GM06990 (cell line): Measurements from ENCODE around the gene TRMT2A.

ENCODE experiments used
- DNase-seq: peaks from one replicate; pipeline ENCODE4 v3.0.0-alpha.2; 2011; ENCODE audit not compliant: insufficient read length; ENCODE audit errors: extremely low read depth
- H3K27me3 ChIP-seq: replicated peaks from 2 replicates; pipeline ENCODE4 v1.6.0; 2011; ENCODE audit warnings: low read length; ENCODE audit not compliant: control insufficient read depth, insufficient read depth
- H3K36me3 ChIP-seq: 2 replicates; pipeline ENCODE4 v1.5.1; 2011; ENCODE audit warnings: low read length; ENCODE audit not compliant: control insufficient read depth, insufficient read depth
- H3K4me3 ChIP-seq: replicated peaks from 2 replicates; pipeline ENCODE4 v1.5.1; 2011; ENCODE audit warnings: low read depth, mild to moderate bottlenecking, control low read depth, low read length
- CTCF ChIP-seq: IDR thresholded peaks from 2 replicates; pipeline ENCODE4 v1.5.1; 2011; ENCODE audit warnings: low read length, control low read depth, mild to moderate bottlenecking, inconsistent platforms; ENCODE audit not compliant: insufficient read depth, poor library complexity, severe bottlenecking

TRMT2A gene

DNA sequence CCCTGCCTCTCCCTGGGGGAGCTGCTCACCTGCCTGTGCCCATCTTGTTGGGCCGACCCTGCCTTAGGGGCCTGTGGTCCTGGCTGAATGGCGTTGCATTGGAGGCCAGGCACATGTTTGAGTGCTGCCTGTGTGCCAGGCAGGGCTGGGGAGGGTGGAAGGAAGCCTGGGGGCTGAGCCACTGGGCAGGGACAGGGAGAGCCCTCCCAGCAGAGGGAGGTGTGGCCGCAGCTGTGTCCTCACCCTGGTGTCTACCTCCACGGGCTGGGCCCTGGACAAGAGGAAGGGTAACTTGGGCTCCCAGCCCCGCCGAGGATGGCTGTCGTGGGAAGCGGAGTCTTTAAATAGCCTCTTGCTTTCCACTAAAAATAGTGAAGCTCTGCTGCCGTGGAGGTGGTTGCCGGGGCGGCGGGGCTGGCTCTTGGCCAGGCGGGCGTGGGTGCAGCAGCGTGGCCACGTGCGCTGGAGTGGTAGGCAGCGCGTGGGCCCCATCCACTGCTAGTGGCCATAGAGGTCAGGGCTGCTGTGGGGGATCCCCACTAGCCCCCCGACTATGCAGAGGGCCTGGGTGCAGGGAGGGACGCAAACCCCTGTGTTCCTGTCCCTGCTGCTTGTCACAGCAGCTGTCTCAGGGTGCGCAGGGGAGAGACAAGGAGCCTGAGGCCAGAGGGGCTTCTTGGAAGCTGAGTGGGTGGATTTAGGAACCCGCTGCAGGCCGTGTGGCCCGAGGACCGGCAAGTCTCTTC, 20.8 kb upstream of the TRMT2A start:
- Histone ChIP-seq H3K27me3 (no peaks in the 10 kb centered on the region), H3K36me3 (peaks cover 1% of the 10 kb centered on the region), H3K4me3 (no peak overlapping the region)
- no peak for TF ChIP-seq CTCF
- no peak for DNase-seq

DNA sequence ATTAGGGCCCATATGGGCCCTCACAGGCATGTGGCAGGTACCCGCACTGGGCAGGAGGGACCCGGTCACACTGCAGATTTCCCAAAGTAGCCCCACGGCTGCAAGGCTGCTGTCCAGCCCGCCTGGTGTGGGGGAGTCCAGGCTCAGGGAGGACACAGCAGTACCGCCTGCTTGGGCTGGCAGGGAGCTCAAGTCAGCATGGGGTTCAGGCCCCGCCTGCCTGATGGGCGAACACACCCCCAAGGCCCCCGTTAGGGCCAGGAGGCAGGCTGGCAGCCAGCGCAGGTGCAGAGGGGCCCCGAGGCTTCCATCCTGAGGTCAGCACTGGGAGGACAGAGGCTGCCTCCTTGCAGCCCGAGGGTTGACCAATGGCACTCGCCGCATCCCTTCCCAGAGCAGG, 20.1 kb upstream of the TRMT2A start:
- DNase-seq: no peak
- no peak for TF ChIP-seq CTCF
- H3K4me3 ChIP-seq: no peak overlapping the region
- H3K27me3 ChIP-seq: no peaks in the 10 kb centered on the region
- peaks cover 1% of the 10 kb centered on the region for H3K36me3 ChIP-seq

- H3K4me3 ChIP-seq: no peak overlapping the region
- DNase-seq: no peak
- TF ChIP-seq CTCF: no peak
- H3K36me3 ChIP-seq: peaks cover 1% of the 10 kb centered on the region
- H3K27me3 ChIP-seq: no peaks in the 10 kb centered on the region
Measured at GRCh38 chr22:20136603-20136873, 19.5 kb upstream of the TRMT2A start.

GRCh38 chr22:20135806-20136602, 19.0 kb upstream of the TRMT2A start:
- no peak for DNase-seq
- H3K27me3 ChIP-seq: no peaks in the 10 kb centered on the region
- TF ChIP-seq CTCF: no peak
- H3K36me3 ChIP-seq: peaks cover 1% of the 10 kb centered on the region
- H3K4me3 ChIP-seq: no peak overlapping the region

GRCh38 chr22:20135265-20135664, 18.2 kb upstream of the TRMT2A start:
- no peak for DNase-seq

More at GRCh38 chr22:20135265-20135664, 18.2 kb upstream of the TRMT2A start:
- Histone ChIP-seq H3K27me3 (no peaks in the 10 kb centered on the region), H3K4me3 (no peak overlapping the region), H3K36me3 (peaks cover 1% of the 10 kb centered on the region)
- TF ChIP-seq CTCF: no peak
